ENCODE results near the gene LMX1A.

DNA sequence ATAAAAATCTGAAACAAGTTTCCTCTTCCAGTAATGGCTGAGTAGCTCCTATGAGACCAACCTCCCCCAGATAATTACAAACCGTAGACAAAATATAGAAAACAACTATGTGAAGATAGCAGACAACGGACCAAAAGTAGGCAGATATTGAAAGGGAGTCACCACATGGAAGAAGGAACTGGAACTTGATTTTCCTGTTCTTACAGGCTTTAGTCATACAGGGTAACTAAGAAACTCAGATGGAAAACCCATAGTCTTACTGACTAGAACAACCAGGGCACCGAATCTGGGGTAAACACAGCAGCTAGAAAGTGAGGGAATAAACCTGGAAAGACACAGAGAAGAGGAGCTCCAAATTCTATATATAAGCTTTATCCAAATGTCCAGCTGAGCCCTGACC lies 26.0 kb downstream of the LMX1A start:
- TF ChIP-seq, protein P1, sequence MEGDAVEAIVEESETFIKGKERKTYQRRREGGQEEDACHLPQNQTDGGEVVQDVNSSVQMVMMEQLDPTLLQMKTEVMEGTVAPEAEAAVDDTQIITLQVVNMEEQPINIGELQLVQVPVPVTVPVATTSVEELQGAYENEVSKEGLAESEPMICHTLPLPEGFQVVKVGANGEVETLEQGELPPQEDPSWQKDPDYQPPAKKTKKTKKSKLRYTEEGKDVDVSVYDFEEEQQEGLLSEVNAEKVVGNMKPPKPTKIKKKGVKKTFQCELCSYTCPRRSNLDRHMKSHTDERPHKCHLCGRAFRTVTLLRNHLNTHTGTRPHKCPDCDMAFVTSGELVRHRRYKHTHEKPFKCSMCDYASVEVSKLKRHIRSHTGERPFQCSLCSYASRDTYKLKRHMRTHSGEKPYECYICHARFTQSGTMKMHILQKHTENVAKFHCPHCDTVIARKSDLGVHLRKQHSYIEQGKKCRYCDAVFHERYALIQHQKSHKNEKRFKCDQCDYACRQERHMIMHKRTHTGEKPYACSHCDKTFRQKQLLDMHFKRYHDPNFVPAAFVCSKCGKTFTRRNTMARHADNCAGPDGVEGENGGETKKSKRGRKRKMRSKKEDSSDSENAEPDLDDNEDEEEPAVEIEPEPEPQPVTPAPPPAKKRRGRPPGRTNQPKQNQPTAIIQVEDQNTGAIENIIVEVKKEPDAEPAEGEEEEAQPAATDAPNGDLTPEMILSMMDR (IDR thresholded peaks at IDR 0.05): no peak
- no peak for TF ChIP-seq POLR2A (IDR thresholded peaks at IDR 0.05)

All from esophagus squamous epithelium (tissue), 4 donors.